ENCODE measurements around the gene TOMM40L. TPM values are rescaled to one million over a fixed set of nuclear protein-coding genes. Genes with fewer than 3 reads are reported as not detected.

TOMM40L gene
- total and polyA plus RNA-seq, 9 donors = 8.7 to 11.0 (median 9.6) TPM

DNA sequence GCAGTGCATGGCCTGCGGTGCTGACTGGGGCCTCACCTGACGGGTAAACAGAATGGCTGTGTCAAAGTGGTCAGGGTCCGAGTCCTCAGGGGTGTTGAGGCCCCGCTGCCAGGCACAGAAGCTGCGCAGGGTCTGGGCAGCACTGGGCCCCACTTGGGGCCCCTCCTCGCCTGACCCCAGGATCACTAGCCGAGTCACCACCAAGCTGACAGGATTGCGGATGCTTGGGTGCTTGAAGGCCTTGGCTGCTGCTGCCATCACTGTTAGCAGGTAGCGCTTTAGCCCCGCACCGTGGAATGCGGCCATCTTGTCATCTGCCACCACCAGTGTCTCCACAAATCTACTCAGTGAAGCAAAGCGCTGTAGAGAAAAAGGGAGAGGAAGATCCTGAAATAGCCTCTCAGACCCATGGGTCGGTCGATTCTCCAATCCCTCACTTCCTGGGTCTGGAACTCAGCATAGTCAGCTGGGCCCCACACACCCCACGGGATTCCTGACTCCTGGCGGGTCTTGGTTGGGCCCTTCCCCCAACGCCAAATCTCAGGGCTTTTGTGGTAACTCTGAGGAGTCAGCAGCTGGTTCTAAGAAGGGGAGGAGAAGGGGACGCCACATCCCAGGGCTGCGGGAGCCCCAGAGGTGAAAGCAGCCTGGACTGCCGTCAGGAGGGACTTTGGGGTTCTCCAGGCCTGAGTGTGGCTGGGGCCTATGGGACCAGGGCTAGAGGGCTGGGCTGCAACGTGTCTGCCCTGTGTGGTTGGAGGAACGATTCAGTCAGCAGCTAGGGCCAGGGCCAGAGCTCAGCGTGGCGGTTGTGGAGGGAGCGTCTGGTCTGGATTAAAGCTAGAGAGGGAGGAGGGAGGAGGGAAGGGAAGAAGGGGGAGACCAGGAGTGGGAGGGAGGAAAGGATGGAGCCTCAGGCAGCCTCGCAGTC is 29.1 kb upstream of the TOMM40L start:
- H3K27me3 ChIP-seq (ENCODE audit: control insufficient read depth, insufficient read depth, low read length) = no peaks in the 10 kb centered on the region
- H3K4me1 ChIP-seq (ENCODE audit: control insufficient read depth, insufficient read depth, low read length) = peaks cover 82% of the 10 kb centered on the region
- peak overlapping the region; percentile 46 for H3K4me3 ChIP-seq (ENCODE audit: low read length)
- peaks cover 32% of the 10 kb centered on the region for H3K36me3 ChIP-seq (ENCODE audit: control insufficient read depth, insufficient read depth, low read length)
- WGBS (ENCODE audit: insufficient coverage) = 42% methylated on average over 18 of the region's 27 CpGs
- no peaks in the 10 kb centered on the region for H3K9me3 ChIP-seq (replicated peaks; ENCODE audit: control insufficient read depth, low read depth, low read length)
- DNase-seq = peak; percentile 97
- peak overlapping the region; percentile 99 for H3K27ac ChIP-seq (ENCODE audit: low read length)

DNA sequence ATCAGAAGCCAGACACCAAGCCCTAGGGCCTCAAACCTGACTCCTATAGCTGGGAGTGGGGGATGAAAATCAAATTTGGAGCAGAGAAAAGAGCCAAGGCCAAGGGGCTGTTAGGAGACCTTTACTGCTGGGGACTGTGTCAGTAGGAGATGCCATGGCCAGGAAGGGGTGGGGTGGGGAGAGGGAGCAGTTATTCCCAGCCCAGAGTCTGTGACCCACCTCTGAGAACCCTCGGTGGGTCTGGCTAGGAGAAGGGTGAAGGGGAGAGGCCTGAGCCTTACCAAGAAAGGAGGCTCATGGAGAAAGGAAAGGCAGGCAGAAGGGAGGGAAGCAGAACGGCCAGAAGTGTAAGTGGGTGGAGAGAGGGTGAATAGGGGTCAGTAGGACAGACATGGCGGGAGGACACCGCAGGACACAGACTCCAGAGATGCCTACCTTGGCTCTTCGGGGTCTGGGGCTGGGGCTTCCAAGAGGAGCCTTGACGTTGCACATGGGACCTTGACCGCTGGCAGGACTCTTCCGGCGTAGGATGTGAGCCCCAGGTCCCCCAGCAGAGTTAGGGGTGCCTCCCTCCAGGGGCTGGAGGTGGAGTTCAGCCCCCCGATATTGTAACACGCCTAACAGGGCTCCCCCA is 28.2 kb upstream of the TOMM40L start:
- H3K36me3 ChIP-seq (ENCODE audit: control insufficient read depth, insufficient read depth, low read length) = peaks cover 29% of the 10 kb centered on the region
- H3K4me1 ChIP-seq (ENCODE audit: control insufficient read depth, insufficient read depth, low read length) = peaks cover 82% of the 10 kb centered on the region
- no peaks in the 10 kb centered on the region for H3K27me3 ChIP-seq (ENCODE audit: control insufficient read depth, insufficient read depth, low read length)
- WGBS (ENCODE audit: insufficient coverage) = 26% methylated on average over 8 of the region's 11 CpGs
- H3K27ac ChIP-seq (ENCODE audit: low read length) = peak overlapping the region; percentile 99
- H3K4me3 ChIP-seq (ENCODE audit: low read length) = peak overlapping the region; percentile 46
- no peaks in the 10 kb centered on the region for H3K9me3 ChIP-seq (replicated peaks; ENCODE audit: control insufficient read depth, low read depth, low read length)
- peak; percentile 54 for DNase-seq

DNA sequence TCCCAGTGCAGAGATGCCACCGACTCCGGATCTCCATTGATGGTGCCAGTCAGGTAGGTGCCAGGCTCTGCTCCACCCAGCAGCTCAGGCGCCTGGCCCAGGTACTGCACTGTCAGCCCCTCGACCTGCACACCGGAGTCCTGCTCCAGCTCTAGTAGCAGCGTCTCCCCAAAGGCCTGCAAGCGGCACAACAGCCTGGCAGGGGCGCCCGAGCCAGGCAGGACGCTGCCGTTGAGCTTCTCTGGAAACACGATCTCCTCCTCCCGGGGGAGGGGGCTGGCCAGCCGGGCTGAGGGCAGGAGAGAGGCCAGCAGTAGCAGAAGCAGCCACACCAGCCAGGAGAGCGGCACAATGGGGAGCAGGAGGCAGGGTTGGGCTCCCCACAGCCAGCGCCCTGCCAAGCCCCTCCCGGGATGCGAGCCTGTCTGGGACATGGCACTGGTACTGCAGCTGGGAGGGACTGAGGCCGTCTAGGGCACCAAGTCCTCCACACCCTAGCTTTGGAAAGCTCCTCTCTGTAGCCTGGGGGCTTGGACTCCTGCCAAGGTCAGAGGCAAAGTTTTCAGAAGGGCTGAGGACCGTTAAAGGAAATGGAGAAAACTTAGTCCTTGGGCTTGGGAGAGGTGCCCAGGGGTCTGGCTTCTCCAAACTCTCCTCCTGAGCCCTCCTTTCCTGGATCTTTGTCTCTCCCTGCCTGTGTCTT is 27.5 kb upstream of the TOMM40L start:
- Histone ChIP-seq H3K27me3 (ENCODE audit: control insufficient read depth, insufficient read depth, low read length) (no peaks in the 10 kb centered on the region), H3K27ac (ENCODE audit: low read length) (peak overlapping the region; percentile 99), H3K4me1 (ENCODE audit: control insufficient read depth, insufficient read depth, low read length) (peaks cover 82% of the 10 kb centered on the region), H3K36me3 (ENCODE audit: control insufficient read depth, insufficient read depth, low read length) (peaks cover 24% of the 10 kb centered on the region), H3K9me3 (replicated peaks; ENCODE audit: control insufficient read depth, low read depth, low read length) (no peaks in the 10 kb centered on the region), H3K4me3 (ENCODE audit: low read length) (peak overlapping the region; percentile 46)
- 8% methylated on average over 17 of the region's 20 CpGs for WGBS (ENCODE audit: insufficient coverage)
- peak; percentile 79 for DNase-seq

DNA sequence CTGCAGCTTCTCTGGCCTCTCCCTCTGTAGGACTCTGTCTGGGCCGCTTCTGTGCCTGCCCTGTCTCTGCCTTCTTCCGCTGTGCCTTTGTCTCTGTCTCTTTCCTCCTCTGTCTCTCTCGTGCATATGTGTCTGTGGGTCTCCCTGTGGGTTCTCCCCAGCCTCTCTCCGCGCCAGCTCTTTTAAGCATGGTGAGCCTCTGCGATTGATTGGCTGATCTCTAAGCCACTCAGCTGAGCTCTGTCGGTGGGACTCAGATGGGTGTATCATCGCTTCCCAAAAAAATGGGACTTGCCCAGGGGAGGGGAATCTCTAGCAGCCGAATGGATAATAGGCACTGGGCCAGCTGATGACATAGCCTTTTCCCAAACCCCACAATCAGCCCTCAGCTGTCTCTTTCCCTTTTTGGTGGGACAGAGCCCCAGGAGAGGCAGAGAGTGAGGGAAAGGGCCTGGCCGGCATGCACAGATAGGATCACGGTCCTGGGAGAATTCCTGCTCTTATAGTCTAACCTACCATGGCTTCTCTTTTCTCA is 26.9 kb upstream of the TOMM40L start, which contains the start of gene ADAMTS4:
TSS of gene ADAMTS4 (minus strand) at position 158 of the 535 bp plus-strand sequence. CDS start 427 bp downstream, outside the sequence.
- Histone ChIP-seq H3K27ac (ENCODE audit: low read length) (peak within 1 kb of the TSS; percentile 99), H3K36me3 (ENCODE audit: control insufficient read depth, insufficient read depth, low read length) (peaks cover 27% of the 10 kb centered on the region), H3K27me3 (ENCODE audit: control insufficient read depth, insufficient read depth, low read length) (no peaks in the 10 kb centered on the region), H3K4me1 (ENCODE audit: control insufficient read depth, insufficient read depth, low read length) (peaks cover 82% of the 10 kb centered on the region), H3K9me3 (replicated peaks; ENCODE audit: control insufficient read depth, low read depth, low read length) (no peaks in the 10 kb centered on the region), H3K4me3 (ENCODE audit: low read length) (peak within 1 kb of the TSS; percentile 46)
- DNase-seq = peak; percentile 97
- 12% methylated on average over 3 of the region's 11 CpGs for WGBS (ENCODE audit: insufficient coverage)

DNA sequence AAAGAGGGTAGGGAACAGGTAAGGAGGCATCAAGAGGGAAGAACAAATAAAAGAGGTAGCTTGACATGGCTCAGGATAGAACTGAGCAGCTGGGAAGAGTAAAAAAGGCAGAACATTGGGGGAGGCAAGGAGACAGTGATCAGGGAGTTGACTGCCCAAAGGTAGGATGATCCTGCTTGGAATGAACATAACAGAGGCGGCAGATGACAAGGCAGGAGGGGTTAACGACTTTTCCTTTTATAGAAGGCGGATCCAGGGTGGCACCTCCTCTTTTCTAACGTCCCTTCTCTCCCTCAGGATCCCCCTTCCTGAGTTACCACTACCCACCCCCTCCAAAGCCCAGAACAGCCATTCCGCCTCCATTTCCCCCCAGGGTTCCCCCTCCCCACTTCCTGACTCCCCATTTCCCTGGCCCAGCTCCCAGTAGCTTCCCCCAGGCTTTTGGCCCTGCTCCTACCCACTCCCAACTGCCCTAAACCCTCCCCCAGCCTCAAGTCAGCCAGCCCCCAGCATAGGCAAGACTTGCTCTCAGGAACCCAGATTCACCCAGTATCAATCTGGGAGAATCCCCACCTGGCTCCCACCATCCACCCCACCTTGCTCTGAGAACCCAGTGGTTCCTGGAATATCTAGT is 26.2 kb upstream of the TOMM40L start:
- no peaks in the 10 kb centered on the region for H3K27me3 ChIP-seq (ENCODE audit: control insufficient read depth, insufficient read depth, low read length)
- peaks cover 23% of the 10 kb centered on the region for H3K36me3 ChIP-seq (ENCODE audit: control insufficient read depth, insufficient read depth, low read length)
- H3K4me3 ChIP-seq (ENCODE audit: low read length) = no peak overlapping the region
- H3K4me1 ChIP-seq (ENCODE audit: control insufficient read depth, insufficient read depth, low read length) = peaks cover 76% of the 10 kb centered on the region
- peak overlapping the region; percentile 99 for H3K27ac ChIP-seq (ENCODE audit: low read length)
- H3K9me3 ChIP-seq (replicated peaks; ENCODE audit: control insufficient read depth, low read depth, low read length) = no peaks in the 10 kb centered on the region
- DNase-seq = peak; percentile 69
- WGBS (ENCODE audit: insufficient coverage) = 14% methylated on average over 2 of the region's 5 CpGs

DNA sequence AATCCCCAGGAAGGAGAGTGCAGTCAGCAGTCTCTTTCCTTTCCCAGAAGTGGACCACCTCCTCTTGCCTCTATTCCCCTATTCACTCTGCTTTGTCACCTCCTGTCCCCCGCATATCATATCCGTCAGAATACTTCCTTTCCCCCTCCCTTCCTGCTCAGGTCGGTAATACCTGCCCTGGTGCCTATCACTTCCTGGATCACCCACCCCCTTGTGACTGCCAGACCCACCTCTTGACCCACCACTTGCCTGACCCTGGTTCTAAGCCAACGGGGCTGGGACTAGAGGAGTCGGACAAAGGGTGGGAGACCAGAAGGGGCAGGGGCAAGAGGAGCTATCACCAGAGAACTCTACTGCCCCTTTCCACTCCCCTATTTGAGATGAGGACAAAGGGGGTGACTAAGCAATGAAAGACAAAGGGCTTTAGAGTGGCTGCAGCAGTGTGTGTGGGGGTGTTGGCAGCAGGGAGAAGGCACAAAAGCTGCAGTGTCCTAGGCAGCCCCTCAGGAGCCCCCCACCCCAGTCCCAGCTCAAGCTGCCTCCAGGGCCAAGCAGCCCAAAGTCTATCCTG is 25.4 kb upstream of the TOMM40L start:
- H3K9me3 ChIP-seq (replicated peaks; ENCODE audit: control insufficient read depth, low read depth, low read length) = no peaks in the 10 kb centered on the region
- H3K4me1 ChIP-seq (ENCODE audit: control insufficient read depth, insufficient read depth, low read length) = peaks cover 71% of the 10 kb centered on the region
- no peak for DNase-seq
- H3K27me3 ChIP-seq (ENCODE audit: control insufficient read depth, insufficient read depth, low read length) = no peaks in the 10 kb centered on the region
- no peak overlapping the region for H3K4me3 ChIP-seq (ENCODE audit: low read length)
- peaks cover 18% of the 10 kb centered on the region for H3K36me3 ChIP-seq (ENCODE audit: control insufficient read depth, insufficient read depth, low read length)
- WGBS (ENCODE audit: insufficient coverage) = 69% methylated on average over 3 of the region's 5 CpGs
- peak overlapping the region; percentile 99 for H3K27ac ChIP-seq (ENCODE audit: low read length)

DNA sequence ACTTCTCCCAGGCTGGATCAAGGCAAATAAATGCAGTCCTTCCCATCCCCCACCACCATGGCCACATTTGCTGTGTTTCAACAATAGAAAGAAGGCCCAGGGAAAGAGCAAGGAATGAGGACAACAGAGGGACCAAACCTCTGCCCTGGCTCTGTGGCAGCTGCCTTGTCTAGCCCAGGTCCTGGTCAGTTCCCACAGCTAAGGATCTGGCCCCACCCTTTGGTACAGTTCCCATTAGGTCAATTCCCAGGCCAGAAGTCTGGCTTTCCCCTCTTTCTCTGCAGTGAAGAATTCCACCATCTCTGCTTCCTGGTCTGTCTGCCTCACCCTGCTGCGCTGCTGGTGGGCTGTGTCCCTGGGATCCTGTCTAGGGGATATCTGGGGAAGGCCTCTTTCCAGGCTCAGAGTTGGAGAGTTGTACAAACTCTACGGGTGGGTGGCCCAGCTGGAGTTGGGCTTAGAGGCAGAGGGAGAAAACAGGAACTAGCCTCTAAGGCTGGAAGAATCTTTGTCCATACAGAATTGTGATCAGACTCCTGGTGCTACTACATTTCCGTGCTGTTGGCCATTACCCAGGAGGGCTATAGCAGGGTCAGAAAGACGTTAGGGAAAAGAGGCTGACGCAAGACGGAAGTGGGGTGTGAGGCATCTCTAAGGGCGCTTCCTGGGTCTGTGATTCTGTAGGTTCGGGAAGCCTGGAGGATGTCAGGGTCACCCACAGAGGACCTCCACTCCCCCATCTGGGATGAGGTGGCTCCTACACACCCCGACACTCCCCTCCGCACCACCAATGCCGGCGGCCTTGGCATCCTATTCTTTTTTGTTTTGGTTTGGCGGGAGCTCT is 24.6 kb upstream of the TOMM40L start:
- Histone ChIP-seq H3K27me3 (ENCODE audit: control insufficient read depth, insufficient read depth, low read length) (no peaks in the 10 kb centered on the region), H3K9me3 (replicated peaks; ENCODE audit: control insufficient read depth, low read depth, low read length) (no peaks in the 10 kb centered on the region), H3K4me1 (ENCODE audit: control insufficient read depth, insufficient read depth, low read length) (peaks cover 64% of the 10 kb centered on the region), H3K27ac (ENCODE audit: low read length) (peak overlapping the region; percentile 99), H3K36me3 (ENCODE audit: control insufficient read depth, insufficient read depth, low read length) (peaks cover 11% of the 10 kb centered on the region), H3K4me3 (ENCODE audit: low read length) (peak overlapping the region; percentile 94)
- WGBS (ENCODE audit: insufficient coverage) = 20% methylated on average over 2 of the region's 13 CpGs
- peak; percentile 89 for DNase-seq

DNA sequence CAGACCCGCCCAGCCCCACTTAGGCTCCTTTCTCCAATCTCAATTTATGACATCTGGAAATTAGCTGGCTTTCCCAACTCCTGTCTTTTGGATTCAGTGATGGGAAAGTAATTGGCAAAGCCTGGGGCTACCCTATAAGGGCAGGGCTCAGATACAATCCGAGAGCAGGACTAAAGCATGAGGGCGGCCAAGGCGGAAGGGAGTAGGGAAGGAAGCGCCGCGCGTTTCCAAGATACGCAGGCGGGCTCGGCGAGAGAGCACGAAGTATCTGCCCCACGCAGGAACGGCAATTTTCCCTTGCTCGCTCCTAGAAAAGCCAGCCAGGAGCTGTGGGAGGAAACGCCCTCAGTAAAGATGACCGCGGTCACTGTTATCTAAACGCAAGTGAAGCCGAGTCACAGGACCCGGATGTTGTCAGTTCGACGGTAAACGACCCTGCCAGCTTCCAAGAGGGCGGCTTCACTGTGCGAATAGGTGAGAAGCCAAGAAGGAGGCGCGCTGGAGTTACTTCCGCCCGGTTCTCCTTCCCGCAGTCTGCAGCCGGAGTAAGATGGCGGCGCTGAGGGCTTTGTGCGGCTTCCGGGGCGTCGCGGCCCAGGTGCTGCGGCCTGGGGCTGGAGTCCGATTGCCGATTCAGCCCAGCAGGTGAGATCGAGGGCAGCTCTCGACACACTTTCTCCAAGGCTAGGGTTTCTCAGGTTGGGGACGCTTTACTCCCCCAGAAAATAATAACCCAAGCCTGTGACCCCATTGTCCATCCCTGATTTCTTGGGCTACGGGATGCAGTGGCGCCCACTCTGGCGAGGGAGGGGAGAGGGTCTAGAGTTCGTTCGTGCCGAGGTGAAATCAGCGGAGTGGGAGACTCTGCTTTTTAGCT is 23.8 kb upstream of the TOMM40L start, which contains the start of gene NDUFS2:
TSS of gene NDUFS2 (plus strand) at position 532 of the 877 bp plus-strand sequence. CDS start at position 551, 19 bp downstream.
- 1% methylated on average over 51 of the region's 53 CpGs for WGBS (ENCODE audit: insufficient coverage)
- Histone ChIP-seq H3K9me3 (replicated peaks; ENCODE audit: control insufficient read depth, low read depth, low read length) (no peaks in the 10 kb centered on the region), H3K27me3 (ENCODE audit: control insufficient read depth, insufficient read depth, low read length) (no peaks in the 10 kb centered on the region), H3K27ac (ENCODE audit: low read length) (peak within 1 kb of the TSS; percentile 99), H3K4me1 (ENCODE audit: control insufficient read depth, insufficient read depth, low read length) (peaks cover 55% of the 10 kb centered on the region), H3K36me3 (ENCODE audit: control insufficient read depth, insufficient read depth, low read length) (peaks cover 16% of the 10 kb centered on the region), H3K4me3 (ENCODE audit: low read length) (peak within 1 kb of the TSS; percentile 94)
- peak; percentile 100 for DNase-seq

All from muscle of leg (tissue), 11 donors.